Uterus (tissue), 2 donors: ENCODE data around the gene TMEM204.

Source experiments
- POLR2A ChIP-seq, 2 donors: fragments of 450-650 bp; IDR thresholded peaks; one replicate each; pipeline ENCODE4 v1.6.1; 2016; ENCODE audit warnings: antibody characterized with exemption in 2 of 2, mild to moderate bottlenecking in 1 of 2, moderate library complexity in 1 of 2
- TF ChIP-seq, protein P1 (sequence below), 4 experiments: fragments of 200-600 bp in 2 of 4; fragments of 450-650 bp in 2 of 4; sonication (generic) in 2 of 4; IDR thresholded peaks; one replicate each; pipeline ENCODE4 v1.5.1; 2016 to 2019; ENCODE audit warnings: antibody characterized with exemption in 4 of 4, mild to moderate bottlenecking in 2 of 4, moderate library complexity in 1 of 4

DNA sequence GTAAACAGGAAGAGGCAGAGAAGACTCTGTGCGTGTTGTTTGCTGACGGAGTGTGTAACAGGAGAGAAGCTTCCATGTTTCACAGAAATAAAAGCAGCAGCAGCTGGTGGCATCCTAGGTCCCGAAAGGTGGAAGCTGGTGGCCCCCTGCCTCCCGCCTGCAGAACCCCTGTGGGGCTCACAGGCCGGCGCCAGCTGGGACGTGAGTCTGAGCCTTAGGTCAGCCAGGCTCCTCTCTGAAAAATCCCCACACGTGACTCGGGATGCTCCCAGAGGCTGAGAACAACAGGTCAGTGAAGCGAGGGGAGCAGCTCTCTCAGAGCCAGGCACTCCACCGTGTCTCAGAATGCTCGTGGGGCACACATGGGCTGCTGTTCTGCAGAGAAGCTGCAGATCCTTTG, 27.4 kb downstream of the TMEM204 start:
- TF ChIP-seq, protein P1, sequence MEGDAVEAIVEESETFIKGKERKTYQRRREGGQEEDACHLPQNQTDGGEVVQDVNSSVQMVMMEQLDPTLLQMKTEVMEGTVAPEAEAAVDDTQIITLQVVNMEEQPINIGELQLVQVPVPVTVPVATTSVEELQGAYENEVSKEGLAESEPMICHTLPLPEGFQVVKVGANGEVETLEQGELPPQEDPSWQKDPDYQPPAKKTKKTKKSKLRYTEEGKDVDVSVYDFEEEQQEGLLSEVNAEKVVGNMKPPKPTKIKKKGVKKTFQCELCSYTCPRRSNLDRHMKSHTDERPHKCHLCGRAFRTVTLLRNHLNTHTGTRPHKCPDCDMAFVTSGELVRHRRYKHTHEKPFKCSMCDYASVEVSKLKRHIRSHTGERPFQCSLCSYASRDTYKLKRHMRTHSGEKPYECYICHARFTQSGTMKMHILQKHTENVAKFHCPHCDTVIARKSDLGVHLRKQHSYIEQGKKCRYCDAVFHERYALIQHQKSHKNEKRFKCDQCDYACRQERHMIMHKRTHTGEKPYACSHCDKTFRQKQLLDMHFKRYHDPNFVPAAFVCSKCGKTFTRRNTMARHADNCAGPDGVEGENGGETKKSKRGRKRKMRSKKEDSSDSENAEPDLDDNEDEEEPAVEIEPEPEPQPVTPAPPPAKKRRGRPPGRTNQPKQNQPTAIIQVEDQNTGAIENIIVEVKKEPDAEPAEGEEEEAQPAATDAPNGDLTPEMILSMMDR (IDR thresholded peaks at IDR 0.05) = no peak
- TF ChIP-seq POLR2A (IDR thresholded peaks at IDR 0.05) = no peak
